Kidney tubule cell (primary cell): ENCODE results near the gene GFRA1.

Source experiments
- DNase-seq: peaks from one replicate; pipeline ENCODE4 v3.0.0-alpha.2; 2018; ENCODE audit warnings: low spot score

Gene GFRA1

GRCh38 chr10:116270771-116271592 is 2.0 kb downstream of the GFRA1 start:
- DNase-seq, result peak; percentile 43

GRCh38 chr10:116270126-116270770 is 2.8 kb downstream of the GFRA1 start:
- no peak for DNase-seq

GRCh38 chr10:116269619-116270018 is 3.4 kb downstream of the GFRA1 start:
- DNase-seq, result no peak

- DNase-seq, result peak; percentile 35
These were observed 4.0 kb downstream of the GFRA1 start for GRCh38 chr10:116268976-116269375.

GRCh38 chr10:116265686-116266085 is 7.3 kb downstream of the GFRA1 start:
- DNase-seq, result no peak

- peak; percentile 56 for DNase-seq
These were observed 8.9 kb downstream of the GFRA1 start for GRCh38 chr10:116263870-116264655.

- DNase-seq, result no peak
These were observed 10.3 kb downstream of the GFRA1 start for GRCh38 chr10:116262678-116263077.

GRCh38 chr10:116260599-116260998 is 12.4 kb downstream of the GFRA1 start:
- no peak for DNase-seq

- DNase-seq, result no peak
These were observed 13.4 kb downstream of the GFRA1 start for GRCh38 chr10:116259638-116260037.

GRCh38 chr10:116257785-116258184 is 15.2 kb downstream of the GFRA1 start:
- no peak for DNase-seq

- no peak for DNase-seq
These were observed 16.2 kb downstream of the GFRA1 start for GRCh38 chr10:116256752-116257259.

- peak; percentile 65 for DNase-seq
These were observed 16.9 kb downstream of the GFRA1 start for GRCh38 chr10:116255886-116256751.

GRCh38 chr10:116254422-116255155 is 18.4 kb downstream of the GFRA1 start:
- DNase-seq, result no peak

- DNase-seq, result no peak
These were observed 19.3 kb downstream of the GFRA1 start for GRCh38 chr10:116253716-116254115.

GRCh38 chr10:116251602-116252395 is 21.2 kb downstream of the GFRA1 start:
- no peak for DNase-seq

GRCh38 chr10:116247691-116248090 is 25.3 kb downstream of the GFRA1 start:
- peak; percentile 41 for DNase-seq

GRCh38 chr10:116246263-116246662 is 26.7 kb downstream of the GFRA1 start:
- DNase-seq, result no peak

- no peak for DNase-seq
These were observed 27.9 kb downstream of the GFRA1 start for GRCh38 chr10:116245156-116245555.

GRCh38 chr10:116241642-116242410 is 31.2 kb downstream of the GFRA1 start:
- DNase-seq, result no peak
